H1 (cell line): ENCODE measurements around the gene ZNF516. TPM values are rescaled to one million over a fixed set of nuclear protein-coding genes. Genes with fewer than 3 reads are reported as not detected.
A peak's percentile ranks its signal among the peaks of the same experiment; 100 is the strongest.

Source experiments
- BACH1 ChIP-seq: IDR thresholded peaks from 2 replicates; pipeline ENCODE4 v1.6.1; 2012; ENCODE audit warnings: low read length, improper control_type of control experiment
- BCL11A ChIP-seq, 2 experiments: IDR thresholded peaks; one replicate each; pipeline ENCODE4 v1.6.1; 2011; ENCODE audit warnings: low read depth in 2 of 2, low read length in 2 of 2, mild to moderate bottlenecking in 2 of 2
- CHD1 ChIP-seq: IDR thresholded peaks from 2 replicates; pipeline ENCODE4 v1.6.1; 2012; ENCODE audit warnings: low read depth, low read length, improper control_type of control experiment
- CTCF ChIP-seq, 3 experiments: IDR thresholded peaks; 1 replicate in 2 of 3; 2 replicates in 1 of 3; pipeline versions ENCODE4 v1.5.1 to v1.6.1; 2011; ENCODE audit warnings: low read length in 3 of 3, mild to moderate bottlenecking in 3 of 3, inconsistent platforms in 2 of 3, low read depth in 1 of 3, moderate library complexity in 1 of 3; ENCODE audit not compliant: insufficient read depth in 1 of 3; ENCODE audit errors: control extremely low read depth in 1 of 3
- EGR1 ChIP-seq: IDR thresholded peaks from 2 replicates; pipeline ENCODE4 v1.6.1; 2011; ENCODE audit warnings: low read depth, low read length, borderline replicate concordance
- RBBP5 ChIP-seq: IDR thresholded peaks from 2 replicates; pipeline ENCODE4 v1.7.1; 2012; ENCODE audit warnings: low read depth, mild to moderate bottlenecking, inconsistent platforms, low read length, moderate library complexity, borderline replicate concordance
- SRF ChIP-seq: IDR thresholded peaks from 2 replicates; pipeline ENCODE4 v1.6.1; 2011; ENCODE audit warnings: mild to moderate bottlenecking, low read depth, low read length, moderate library complexity
- USF2 ChIP-seq: IDR thresholded peaks from 2 replicates; pipeline ENCODE4 v1.6.1; 2011; ENCODE audit warnings: low read length, improper control_type of control experiment
- polyA plus RNA-seq, 7 experiments: library from polyadenylated mRNA; depleted of rRNA in 3 of 7; stranded (reverse) in 5 of 7; unstranded in 2 of 7; fragments of >200 nt in 5 of 7; fragments of 200-250 nt in 2 of 7; gene quantifications; 1 replicate in 5 of 7; 2 replicates in 1 of 7; 4 replicates in 1 of 7; pipeline versions ENCODE4 v1.2.1 to v1.2.3, GENCODE V29; 2011 to 2013; ENCODE audit warnings: missing spikeins in 2 of 7, mixed read lengths in 2 of 7
- total RNA-seq: library from RNA; stranded (reverse); fragmentation: NEBNext Ultra II Directional; extraction: Animal tissue kit (Norgen Biotek cat#: 25700); gene quantifications from 2 replicates; pipeline ENCODE4 v1.2.1, GENCODE V29; 2021

ZNF516 gene
- total and polyA plus RNA-seq, 2 of the 8 experiments (the other 6 are each of a cell fraction or from before 2014, with no cell fraction given) = 7.3 to 17.0 TPM

- TF ChIP-seq BACH1 = no peak
- no peak for TF ChIP-seq BCL11A (IDR thresholded peaks at IDR 0.05; ENCODE audit: low read depth in 2 of 2, low read length in 2 of 2)
- no peak; the same call in 1 of the 2 replicates for TF ChIP-seq RBBP5
- no peak for TF ChIP-seq USF2
- TF ChIP-seq SRF = no peak
- TF ChIP-seq CHD1 = no peak
- no peak for TF ChIP-seq CTCF (IDR thresholded peaks at IDR 0.05; ENCODE audit: control extremely low read depth in 1 of 3, insufficient read depth in 1 of 3, low read depth in 1 of 3, low read length in 3 of 3)
- 0 out of 2 replicates have a peak, but pooled peaks have one; percentile 5 for TF ChIP-seq EGR1
These were observed 1.3 kb upstream of the ZNF516 start (continued) for GRCh38 chr18:76496194-76496890.
